HG03060 (cell line): ENCODE results near the gene NFATC1.
"Not testable (repeated sequence)": the region's sequence is repeated elsewhere in the genome, so short reads cannot be mapped to it uniquely, and the experiment has no call there.

ENCODE experiments used
- ATAC-seq: cut with Tn5 transposase; IDR thresholded peaks from one replicate; pipeline ENCODE4 v1.9.1; 2021; ENCODE audit warnings: low read depth, moderate number of reproducible peaks; ENCODE audit not compliant: unreplicated experiment

Gene NFATC1

DNA sequence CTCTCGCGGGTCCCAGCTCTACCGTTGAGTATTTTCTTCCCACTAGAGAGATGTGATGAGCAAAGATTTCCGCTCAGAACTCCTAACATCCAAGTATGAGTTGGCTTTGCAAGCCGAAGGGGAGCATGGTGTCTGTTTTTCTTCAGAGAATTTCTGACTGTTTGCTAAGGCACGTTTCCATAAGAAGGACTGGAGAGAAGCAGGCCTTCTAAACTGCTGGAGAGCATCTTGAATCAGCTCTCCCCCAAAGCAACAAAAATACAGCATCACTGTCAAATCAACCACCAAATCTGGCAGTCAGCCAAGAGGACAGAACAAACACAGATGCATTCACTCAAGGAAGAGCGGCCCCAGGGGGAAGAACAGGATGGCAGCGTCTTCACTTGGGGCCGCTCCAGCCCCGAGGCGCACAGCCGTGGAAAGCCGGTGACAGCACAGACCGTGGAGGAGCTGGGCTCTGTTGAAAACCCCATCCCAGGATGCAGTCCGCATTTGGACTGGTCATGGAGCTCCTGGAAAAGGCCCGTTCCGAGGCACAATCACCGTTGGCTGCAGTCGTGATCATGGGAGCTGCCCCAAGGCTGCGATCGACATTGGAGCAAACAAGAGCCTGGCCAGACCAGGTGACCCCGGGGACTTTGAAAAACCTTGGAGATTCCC lies 101.4 kb downstream of the NFATC1 start:
- ATAC-seq = no peak

DNA sequence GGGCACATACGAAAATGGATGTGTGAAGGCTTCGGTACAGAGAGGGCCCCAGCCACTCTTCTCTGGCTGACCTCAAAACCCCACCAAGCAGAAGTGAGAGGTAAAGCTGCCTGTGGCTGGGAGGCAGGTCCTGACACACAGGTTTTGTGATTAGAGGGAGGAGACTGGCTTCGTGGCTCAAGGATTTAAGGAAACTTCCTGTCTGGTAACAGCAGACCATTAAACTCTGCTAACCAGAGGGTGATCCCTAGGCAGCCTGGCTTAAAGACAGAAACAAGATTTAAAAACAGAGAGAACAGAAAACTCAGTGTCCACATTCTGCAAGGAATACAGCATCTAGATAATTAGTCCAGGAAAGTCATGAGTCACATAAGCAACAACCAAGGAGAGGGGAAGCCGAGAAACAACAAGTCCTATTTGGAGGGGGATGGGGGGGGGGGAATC lies 101.9 kb downstream of the NFATC1 start:
- no peak for ATAC-seq

DNA sequence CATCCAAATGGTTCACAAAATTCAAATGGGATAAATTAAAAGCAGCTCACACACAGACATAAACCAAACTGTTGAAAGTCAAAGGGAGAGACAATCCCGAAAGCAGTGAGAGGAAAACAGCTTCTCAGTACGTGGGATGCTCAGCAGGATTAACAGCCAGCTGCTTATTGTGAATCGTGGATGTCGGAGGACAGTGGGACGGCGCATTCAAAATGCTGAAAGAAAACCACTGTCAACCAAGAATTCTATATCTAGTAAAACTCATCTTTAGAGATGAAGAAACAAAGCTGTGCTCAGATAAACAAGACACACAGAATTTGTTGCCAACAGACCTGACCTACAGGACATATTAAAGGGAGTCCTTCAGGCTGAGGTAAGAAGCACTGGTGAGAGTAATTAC lies 102.9 kb downstream of the NFATC1 start:
- ATAC-seq = no peak

DNA sequence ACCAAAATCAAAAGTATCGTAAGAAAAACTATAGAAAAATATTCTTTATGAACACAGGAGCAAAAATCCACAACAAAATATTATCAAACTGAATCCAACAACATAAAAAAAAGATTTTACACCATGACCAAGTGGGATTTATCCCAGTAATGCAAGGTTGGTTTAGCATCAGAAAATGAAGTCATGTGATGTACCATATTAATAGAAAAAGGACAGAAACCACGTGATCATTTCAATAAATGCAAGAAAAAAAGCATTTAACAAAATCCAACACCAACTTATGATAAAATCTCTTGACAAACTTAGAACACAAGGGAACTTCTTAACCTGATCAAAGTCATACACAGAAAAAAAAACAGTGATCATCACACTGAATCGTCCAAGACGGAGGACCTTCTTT lies 105.3 kb downstream of the NFATC1 start:
- ATAC-seq = no peak

DNA sequence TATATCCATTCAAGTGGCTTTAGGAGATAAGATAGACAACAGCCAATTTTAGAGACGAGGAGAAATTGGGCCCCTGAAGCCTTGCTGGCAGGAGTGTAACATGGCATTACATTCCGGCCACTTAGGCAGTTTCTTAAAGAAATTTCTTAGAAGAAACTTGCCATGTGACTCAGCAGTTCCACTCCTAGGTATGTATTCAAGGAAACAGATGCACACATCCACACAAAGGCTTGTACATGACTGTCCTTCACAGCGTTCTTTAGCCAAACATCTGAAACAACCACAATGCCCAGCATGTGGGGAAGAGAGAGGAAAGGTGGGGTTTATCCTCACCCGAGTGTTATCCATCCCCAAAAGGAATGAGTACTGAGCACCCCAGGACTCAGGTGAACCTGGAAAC lies 107.1 kb downstream of the NFATC1 start:
- ATAC-seq = no peak

DNA sequence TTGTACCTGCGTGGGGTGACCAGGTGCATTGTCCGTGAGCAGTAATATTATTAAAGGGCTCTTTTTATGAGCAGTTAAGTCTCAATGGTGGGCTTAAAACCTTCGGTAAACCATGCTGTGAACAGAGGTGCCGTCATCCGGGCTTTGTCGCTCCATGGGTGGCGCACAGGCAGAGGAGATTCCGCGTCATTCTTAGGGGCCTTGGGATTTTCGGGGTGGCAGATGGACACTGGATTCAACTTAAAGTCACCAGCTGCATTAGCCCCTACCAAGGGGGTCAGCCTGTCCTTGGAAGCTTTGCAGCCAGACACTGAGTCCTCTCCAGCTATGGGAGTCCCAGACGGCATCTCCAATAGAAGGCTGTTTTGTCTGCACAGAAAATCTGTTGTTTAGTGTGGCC lies 107.7 kb downstream of the NFATC1 start:
- ATAC-seq = no peak

DNA sequence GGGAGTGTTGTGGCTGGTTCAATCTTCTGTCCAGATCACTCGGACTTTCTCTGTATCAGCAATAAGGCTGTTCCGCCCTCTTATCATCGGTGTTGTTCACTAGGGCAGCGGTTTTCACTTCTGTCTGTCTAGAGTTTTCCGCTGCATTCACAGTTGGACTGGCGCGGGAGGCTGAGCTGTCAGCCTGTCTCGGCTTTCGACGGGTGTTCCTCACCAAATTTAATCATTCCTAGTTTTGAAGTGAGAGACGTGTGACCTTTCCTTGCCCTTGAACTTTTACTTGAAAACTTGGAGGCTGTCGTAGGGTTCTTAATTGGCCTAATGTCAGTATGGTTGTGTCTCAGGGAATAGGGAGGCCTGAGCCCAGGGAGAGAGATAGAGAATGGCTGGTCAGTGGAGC lies 108.3 kb downstream of the NFATC1 start:
- no peak for ATAC-seq

DNA sequence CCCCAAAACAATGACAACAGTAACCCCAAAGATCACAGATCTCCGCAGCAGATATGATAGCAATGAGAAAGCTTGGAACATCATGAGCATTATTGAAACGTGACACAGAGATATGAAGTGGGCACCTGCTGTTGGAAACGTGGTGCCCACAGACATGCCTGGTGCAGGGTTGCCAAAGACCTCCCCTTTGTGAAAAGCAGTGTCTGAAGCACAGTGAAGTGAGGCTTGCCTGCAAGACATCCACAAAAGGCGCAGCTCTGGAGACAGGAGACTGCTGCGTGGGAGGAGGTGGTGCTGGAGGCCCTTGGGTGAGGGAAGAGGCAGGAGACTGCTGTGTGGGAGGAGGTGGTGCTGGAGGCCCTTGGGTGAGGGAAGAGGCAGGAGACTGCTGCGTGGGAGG lies 108.8 kb downstream of the NFATC1 start:
- not testable (repeated sequence) for ATAC-seq

GRCh38 chr18:79505465-79505864 lies 109.7 kb downstream of the NFATC1 start:
- not testable (repeated sequence) for ATAC-seq

- ATAC-seq = no peak
Measured at GRCh38 chr18:79506191-79507075, 110.7 kb downstream of the NFATC1 start.

- no peak for ATAC-seq
Measured at GRCh38 chr18:79507076-79507545, 111.4 kb downstream of the NFATC1 start.

DNA sequence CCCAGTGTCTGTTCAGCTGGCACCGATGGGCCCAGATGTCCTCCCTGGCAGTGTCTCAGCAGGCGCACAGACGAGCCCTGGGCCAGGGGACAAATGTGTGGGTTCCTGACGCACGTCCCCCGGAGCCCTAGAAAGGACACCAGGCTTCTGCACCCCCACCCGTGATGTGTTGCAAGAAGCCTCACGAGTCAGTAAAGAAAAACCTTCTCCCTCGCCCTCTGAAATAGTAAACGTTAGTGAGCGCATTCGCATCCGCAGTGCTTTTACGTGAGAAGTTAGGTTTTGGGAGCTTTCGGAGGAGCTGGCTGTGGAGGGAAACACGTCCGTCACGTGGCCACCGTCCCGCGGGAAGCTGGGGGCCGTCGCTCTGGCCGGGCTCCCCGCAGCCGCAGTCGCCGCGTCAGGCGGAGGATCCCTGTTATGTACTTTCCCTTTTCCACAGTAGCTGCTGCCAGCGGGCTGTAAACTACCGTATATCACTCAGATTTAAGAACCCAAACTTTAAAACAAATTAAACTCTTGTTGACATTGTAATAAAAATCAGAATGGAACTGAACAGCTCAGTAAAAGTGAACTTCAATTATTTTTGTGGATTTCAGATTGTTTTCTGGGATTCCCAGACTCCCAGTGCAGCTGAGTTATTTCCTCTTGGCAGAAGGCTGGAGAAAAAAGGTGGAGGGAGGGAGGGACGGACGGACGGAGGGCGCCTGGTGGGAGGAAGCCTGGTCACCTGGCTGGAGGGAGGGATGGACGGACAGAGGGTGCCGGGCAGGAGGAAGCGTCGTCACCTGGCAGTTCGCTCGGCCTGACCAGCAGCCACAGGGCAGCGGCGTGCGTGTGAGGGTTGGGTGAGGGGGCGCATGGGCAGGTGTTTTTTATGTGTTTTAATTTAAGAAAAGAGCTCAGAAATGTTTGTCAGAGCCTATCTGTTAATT lies 112.1 kb downstream of the NFATC1 start:
- no peak for ATAC-seq

DNA sequence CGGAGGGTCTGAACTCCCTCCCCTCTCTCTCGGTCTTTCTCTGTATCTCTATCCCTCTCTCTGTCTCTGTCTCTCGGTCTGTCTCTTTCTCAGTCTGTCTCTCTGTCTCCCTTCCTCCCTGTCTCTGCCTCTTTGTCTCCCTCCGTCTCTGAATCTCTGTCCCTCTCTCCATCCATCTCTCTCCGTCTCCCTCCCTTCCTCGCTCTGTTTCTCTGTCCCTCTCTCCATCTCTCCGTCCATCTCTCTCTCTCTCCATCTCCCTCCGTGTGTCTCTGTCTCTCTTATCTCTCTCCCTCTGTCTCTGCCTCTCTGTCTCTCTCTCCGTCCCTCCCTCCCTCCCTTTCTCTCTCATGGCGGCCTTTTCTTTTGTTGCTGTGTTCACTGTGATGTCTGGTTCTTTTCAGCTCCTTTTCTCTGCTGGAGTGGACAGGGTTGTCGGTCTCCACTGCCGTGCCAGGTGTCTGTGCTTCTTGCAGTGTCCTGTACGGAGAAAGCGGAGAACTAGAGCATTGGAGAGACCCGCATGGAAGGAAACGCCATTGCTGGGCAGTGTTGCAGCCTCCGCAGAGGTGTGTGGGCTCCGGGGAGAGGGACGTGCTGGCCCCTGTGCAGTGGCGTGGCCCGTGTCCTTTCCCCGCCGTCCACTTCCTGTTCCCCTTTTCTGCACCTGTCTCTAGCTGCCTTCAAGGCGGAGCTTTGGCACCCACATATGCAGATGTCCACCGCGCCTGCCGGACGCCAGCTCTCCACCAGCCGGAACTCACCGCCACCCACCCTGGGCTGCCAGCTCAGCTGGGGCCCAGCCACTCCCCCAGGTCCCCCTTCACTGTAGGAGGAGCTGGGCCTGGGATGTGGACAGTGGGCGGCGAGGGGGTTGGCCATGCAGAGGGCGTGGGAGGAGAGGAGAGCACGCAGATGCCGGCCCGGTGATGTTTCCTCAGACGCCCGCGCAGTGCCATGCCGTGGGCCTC lies 113.1 kb downstream of the NFATC1 start:
- no peak for ATAC-seq

DNA sequence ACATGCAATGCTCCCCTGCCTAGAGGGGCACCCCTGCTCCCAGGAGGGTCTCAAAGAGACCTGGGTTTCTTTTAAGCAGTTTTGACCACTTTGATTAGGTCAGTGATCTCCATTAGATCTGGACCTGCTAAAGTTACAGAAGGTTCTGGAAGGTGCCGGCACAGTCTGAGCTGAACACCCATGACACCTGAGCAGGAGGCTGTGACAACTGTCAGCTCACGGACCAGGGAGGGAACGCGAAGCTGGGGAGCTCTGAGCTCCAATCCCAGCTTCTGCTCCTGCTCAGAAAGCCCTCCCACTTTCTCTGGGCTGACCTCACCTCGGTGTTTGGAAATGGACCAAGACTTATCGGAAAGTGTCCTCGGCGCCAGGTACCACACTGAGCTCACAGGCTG lies 113.8 kb downstream of the NFATC1 start:
- ATAC-seq = no peak

DNA sequence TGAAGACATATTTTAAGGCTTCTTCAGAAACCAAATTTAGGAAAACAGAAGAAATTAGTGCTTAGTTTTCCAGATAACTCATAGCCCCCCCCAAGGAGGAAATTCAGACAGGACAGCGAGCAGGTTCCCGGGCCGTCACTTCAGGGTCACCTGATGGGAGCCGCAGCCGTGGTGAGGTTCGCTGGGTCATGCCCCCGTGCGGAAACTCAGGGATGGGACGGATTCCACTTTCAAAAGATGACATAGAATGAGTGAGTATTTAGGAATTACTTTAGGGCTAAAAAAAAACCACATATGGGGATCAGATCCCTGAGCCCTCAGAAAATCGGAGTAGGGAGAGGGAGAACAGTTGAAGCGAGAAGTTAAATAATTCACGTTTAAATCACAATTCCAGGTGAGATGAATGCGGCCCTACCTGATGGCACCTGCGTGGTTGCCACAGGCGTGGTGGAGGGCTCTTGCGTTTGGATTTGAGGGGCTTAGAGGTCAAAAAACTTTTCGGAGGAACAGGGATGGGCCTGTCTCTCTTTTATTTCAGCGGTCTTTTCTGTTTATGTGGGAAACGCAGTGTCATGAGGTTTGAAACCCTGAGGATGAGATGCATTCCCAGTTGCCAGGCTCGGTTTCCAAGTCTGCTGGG lies 114.4 kb downstream of the NFATC1 start:
- ATAC-seq = no peak

GRCh38 chr18:79510731-79511241 lies 115.1 kb downstream of the NFATC1 start:
- ATAC-seq = no peak

GRCh38 chr18:79511271-79511670 lies 115.5 kb downstream of the NFATC1 start:
- ATAC-seq = no peak

- ATAC-seq = no peak
Measured at GRCh38 chr18:79511671-79512301, 116.1 kb downstream of the NFATC1 start.
